ENCODE measurements around the gene C6orf136. TPM values are rescaled to one million over a fixed set of nuclear protein-coding genes. Genes with fewer than 3 reads are reported as not detected.

Gene C6orf136
- total and polyA plus RNA-seq, 9 of the 15 experiments (the other 6 are each of a cell fraction or from before 2014, with no cell fraction given) = 14.1 to 63.1 (median 18.4) TPM

- TF ChIP-seq SRSF1 (IDR thresholded peaks at IDR 0.05; ENCODE audit: low read depth, low read length) (no peak), PPARD (CRISPR knock-in tag; IDR thresholded peaks at IDR 0.05) (no peak), ZNF766 (CRISPR knock-in tag; conservative IDR thresholded peaks at IDR 0.05) (peak; percentile 69; the same call in 1 of the 2 replicates), HMG20B (CRISPR knock-in tag; IDR thresholded peaks at IDR 0.05) (no peak), ZNF592 (IDR thresholded peaks at IDR 0.05) (peak; percentile 90), ZNF76 (CRISPR knock-in tag; IDR thresholded peaks at IDR 0.05; ENCODE audit: borderline replicate concordance) (peak; percentile 46; the same call in 1 of the 2 replicates), JUNB (CRISPR knock-in tag; conservative IDR thresholded peaks at IDR 0.05) (no peak), ARID1B (IDR thresholded peaks at IDR 0.05) (no peak; the same call in 1 of the 2 replicates), FOXP1 (CRISPR knock-in tag; IDR thresholded peaks at IDR 0.05) (peak; percentile 70; the same call in 1 of the 2 replicates), PREB (CRISPR knock-in tag; IDR thresholded peaks at IDR 0.05) (no peak), ZNF280A (IDR thresholded peaks at IDR 0.05; ENCODE audit: low read depth, partially characterized antibody) (no peak), ZBTB17 (CRISPR knock-in tag; IDR thresholded peaks at IDR 0.05) (peak; percentile 57; the same call in 1 of the 2 replicates), LEF1 (IDR thresholded peaks at IDR 0.05) (no peak), MXD1 (CRISPR knock-in tag; IDR thresholded peaks at IDR 0.05; ENCODE audit: borderline replicate concordance, poor library complexity, severe bottlenecking) (peak; percentile 94), ZNF655 (CRISPR knock-in tag; IDR thresholded peaks at IDR 0.05) (no peak), ZNF124 (CRISPR knock-in tag; IDR thresholded peaks at IDR 0.05) (no peak), RBM22 (IDR thresholded peaks at IDR 0.05; ENCODE audit: low read depth, low read length, poor library complexity, severe bottlenecking) (no peak), BDP1 (IDR thresholded peaks at IDR 0.05; ENCODE audit: insufficient read depth, insufficient read length) (no peak), COPS2 (conservative IDR thresholded peaks at IDR 0.05) (no peak), FOXJ2 (tag; IDR thresholded peaks at IDR 0.05) (no peak)
These were observed 29.2 kb upstream of the C6orf136 start, which contains the start of gene MRPS18B (continued) for GRCh38 chr6:30617565-30618269.

Measured in K562 (cell line).